Activated CD8-positive, alpha-beta memory T cell treated with anti-CD3 and anti-CD28 coated beads for 48 hours (primary cell): Measurements from ENCODE around the gene LPP.
"Not testable (repeated sequence)": the region's sequence is repeated elsewhere in the genome, so short reads cannot be mapped to it uniquely, and the experiment has no call there.

Experiments used
- DNase-seq, 3 experiments: peaks; one replicate each; pipeline ENCODE4 v3.0.0-alpha.2; 2020; ENCODE audit warnings: low read depth in 2 of 3, low spot score in 2 of 3

The LPP gene

DNA sequence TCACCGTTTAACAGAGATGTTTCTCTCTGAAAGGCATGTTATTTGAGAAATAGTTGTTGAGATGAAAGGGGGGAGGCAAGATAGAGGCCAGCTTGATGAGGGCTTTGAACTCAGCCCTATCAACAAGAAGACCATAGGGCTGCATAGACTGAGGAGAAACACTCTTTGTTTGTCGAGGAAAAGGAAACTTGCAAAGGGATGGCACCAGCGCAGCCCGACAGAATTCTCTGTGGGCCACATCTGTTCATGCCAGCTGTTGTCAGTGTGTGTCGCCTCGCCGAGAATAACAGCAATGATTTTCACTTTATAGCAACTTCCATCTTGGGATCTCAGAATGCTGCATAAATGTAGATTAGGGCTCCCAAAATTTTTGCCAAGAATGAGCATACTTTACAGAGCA, 539.5 kb downstream of the LPP start:
- no peak for DNase-seq

DNA sequence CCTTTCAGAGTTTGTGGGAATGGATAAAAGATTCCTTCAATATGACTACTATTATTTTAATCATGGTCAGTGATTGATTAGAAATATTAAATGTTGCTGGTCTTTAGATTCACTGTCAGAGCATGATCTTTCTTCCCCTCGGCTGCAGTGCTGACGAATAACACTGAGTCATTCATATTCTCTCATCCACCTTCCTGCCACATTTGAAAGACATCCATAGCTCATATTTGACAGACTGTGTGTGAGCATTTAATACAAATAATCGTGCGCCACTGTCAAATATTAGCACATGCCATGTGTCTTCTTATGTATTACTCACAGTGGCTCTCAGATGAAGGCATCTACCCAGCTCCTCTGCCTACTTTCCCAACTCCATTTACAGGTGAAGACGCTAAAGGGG, 541.3 kb downstream of the LPP start:
- DNase-seq: no peak

- no peak for DNase-seq
Measured at GRCh38 chr3:188697127-188697526, 543.2 kb downstream of the LPP start.

DNA sequence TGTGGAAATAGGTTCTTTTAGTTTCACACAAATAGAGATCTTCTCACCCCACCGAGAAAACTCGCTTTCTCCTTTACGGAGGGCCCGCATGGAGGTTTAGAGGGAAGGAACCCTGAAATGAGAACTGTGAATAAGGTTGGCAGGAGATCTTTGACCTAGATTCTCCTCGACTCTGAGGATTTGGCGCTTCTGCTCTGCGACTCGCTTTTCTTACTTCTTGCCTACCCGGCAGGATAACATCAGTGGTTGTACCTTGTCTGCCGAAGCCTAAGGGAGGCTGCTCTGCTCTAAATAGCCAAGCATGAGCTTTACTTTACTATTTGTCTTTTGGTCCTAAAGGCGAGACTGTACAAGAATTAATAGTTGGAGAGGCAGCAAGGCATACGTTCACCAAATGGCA, 544.5 kb downstream of the LPP start:
- DNase-seq: no peak

DNA sequence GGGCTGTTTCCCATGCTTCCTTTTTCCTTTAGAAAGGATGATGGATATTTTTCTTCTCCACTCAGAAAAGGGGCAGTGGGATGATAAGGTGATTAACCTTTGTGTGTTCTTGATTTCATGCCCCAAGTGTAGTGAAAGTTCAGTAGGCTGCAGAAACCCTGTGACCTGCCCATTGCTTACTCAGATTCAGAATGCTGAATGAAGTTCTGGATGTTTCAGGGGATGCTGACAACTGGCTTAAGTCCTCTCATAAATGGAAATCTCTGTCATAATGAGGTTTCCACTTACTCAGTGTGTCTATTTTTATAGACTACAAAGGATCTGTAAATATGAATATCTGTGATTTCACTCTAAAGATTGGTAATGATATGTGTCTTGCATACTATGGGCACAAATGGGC, 546.5 kb downstream of the LPP start:
- DNase-seq: no peak

GRCh38 chr3:188700918-188701317, 547.0 kb downstream of the LPP start:
- DNase-seq: no peak

GRCh38 chr3:188701485-188701969, 547.6 kb downstream of the LPP start:
- no peak for DNase-seq

DNA sequence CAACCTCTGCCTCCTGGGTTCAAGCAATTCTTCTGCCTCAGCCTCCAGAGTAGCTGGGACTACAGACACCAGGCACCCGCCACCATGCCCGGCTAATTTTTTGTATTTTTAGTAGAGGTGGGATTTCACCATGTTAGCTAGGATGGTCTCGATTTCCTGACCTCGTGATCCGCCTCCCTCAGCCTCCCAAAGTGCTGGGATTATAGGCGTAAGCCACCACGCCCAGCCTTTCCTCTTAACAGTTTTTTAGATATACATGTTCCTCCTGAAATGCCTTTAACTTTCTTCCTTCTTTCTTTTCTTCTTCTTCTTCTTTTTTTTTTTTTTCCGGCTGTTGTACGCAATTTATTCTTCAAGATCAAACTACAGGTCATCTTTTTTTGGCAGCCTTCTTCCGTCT, 548.1 kb downstream of the LPP start:
- DNase-seq: not testable (repeated sequence)

GRCh38 chr3:188706176-188706575, 552.2 kb downstream of the LPP start:
- DNase-seq: no peak

- DNase-seq: no peak
Measured at GRCh38 chr3:188706599-188706998, 552.6 kb downstream of the LPP start.

DNA sequence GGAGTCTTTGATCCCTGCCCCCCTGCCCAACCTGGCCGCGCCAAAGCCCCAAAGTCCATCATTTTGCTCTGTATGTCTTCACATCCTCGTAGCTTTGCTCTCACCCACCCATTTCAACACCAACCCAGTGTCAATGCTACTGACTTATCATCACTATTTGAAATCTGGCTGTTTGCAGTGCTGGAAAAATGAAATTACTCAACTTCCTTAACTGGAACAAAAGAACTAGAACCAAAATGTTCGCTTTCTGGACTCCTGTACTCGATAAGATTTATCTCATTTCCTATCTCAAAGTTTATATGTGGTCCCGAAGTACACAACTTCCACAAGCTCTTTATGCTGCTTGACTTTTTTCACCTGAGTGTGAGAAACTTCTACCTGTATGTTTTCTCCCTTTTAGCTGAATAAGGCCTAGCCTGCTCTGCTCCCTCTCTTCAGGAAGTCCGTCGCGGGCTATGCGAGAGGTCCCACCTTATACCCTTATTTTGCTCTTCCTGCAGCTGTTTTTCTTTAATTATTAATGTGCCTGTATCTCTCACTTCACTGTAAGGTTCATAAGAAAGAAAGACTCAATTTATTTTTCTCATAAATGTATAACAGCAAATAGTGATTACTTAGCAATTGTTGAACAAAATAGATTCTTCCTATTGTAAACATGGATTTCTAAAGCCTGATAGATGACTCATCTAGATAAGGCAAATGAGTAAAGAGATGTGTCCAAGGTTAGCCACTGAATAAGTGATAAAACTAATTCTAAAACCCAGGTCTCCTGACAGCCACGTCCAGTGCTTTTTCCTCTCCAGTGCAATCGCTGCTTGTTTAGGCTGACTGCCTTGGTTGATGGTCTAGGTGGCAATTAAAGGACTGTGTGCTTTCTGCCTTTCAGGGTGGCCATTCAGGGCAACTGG, 553.7 kb downstream of the LPP start:
- no peak for DNase-seq

DNA sequence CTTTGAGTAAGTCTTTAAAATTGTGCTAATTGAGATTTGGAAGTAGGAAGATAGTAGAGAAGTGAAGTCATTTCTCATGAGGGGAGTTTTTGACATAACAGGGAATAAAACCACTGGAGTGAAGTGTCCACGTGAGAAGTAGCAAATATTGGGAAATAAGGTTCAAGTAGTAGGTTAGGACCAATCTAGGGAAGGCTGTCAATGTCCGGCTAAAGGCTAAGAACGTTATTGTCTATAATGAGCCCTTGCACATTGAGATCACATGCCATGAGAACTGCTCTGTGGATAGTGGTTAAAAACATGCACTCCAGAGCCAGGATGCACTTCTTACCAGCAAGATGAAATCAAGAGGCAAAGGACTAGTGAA, 557.9 kb downstream of the LPP start:
- DNase-seq: no peak

DNA sequence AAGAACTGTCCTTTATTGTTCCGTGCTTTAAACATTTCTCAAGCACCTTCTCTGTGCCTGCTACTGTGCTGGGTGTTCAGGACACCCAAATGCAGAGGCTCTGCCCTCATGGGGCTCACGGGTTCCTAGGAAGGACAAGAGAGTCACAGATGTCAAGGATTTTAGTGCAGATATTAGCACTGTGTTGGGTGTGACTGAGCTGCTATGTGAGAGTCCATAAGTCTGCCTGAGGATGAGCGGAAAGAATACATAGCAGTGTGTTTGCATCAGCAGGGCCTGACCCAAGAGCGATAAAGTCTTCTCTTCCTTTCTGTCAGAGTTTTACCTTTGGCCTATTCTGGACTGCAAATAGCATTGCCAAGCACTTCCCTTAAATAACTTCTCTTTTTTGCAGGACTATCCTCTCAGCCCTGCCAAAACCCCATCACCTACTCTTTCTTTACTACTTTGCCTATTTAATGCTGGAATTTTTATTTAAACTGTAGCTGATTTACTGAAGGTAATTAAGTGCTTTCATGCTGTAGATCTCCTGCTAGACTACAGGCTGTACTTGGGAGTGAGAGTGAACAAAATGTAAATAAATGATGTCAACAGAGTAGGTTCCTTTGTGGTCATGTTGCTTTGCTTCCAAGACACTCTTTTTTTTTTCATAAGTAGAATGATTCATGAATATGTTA, 558.4 kb downstream of the LPP start:
- DNase-seq: no peak

- DNase-seq: no peak
Measured at GRCh38 chr3:188712991-188713390, 559.0 kb downstream of the LPP start.

- no peak for DNase-seq
Measured at GRCh38 chr3:188719545-188719944, 565.6 kb downstream of the LPP start.

- no peak for DNase-seq
Measured at GRCh38 chr3:188720215-188720614, 566.3 kb downstream of the LPP start.

GRCh38 chr3:188720636-188721035, 566.7 kb downstream of the LPP start:
- DNase-seq: no peak

GRCh38 chr3:188721312-188721711, 567.4 kb downstream of the LPP start:
- DNase-seq: no peak

DNA sequence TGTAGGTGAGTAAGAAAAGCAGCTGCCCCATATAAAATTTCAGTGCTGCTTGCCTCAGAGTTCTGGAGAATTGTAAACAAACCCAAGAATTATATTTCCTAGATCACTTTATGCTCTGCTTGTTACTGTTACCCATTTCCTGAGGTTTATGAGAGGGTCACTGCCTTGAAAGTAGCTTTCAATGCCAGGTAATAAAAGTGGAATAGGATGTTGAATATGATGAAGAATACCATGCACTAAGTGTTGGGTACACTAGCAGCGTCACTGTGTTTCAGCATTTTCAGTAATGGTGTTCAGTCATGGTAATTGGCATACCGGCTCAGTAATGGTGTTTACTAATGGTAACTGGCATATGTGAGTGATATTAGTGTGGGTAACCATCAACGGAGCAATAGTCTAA, 568.0 kb downstream of the LPP start:
- no peak for DNase-seq

- DNase-seq: no peak
Measured at GRCh38 chr3:188722963-188723362, 569.0 kb downstream of the LPP start.

DNA sequence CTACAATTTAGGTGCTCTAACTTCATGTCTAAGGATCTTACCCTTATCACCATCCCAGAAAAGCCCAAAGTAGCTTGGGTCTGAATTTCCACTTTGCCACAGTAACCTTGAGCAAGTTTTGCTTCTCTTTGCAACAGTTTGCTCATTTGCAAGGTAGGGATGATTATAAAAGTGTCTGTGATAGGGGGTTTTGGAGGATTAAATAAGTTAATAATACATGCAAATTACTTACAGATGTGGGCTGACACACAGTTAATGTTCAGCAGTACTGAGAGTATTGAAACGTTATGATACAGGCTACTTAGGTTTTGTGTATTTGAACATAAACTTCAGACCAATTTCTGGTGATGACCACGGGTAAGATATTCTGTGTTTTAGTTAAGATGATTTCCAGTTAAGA, 573.1 kb downstream of the LPP start:
- no peak for DNase-seq

DNA sequence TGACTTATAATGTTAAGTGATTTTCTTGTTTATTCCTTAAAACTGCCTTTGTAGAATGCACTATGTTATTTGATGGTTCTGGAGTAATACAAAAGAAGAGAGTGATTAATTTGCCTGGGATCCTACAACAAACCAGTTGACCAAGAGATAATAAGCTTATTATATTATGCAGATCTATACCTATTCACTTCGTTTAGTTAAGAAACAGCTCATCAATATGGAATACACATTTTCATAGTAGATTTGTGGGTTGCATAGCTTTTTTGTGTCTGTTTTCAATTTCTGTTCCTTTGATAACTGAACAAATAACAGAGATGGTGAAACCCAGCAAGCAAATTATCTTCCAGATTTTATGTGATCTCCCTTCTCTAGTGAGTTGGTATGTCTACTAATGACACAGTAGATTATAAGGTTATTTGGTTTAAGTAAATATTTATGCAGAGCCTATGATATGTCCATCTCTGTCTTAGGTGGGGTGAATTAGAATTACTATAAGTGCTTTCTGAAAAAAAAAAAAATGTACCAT, 574.5 kb downstream of the LPP start:
- DNase-seq: no peak
